Heart right ventricle (tissue), 16 donors: ENCODE data around the gene SNRPE. TPM values are rescaled to one million over a fixed set of nuclear protein-coding genes. Genes with fewer than 3 reads are reported as not detected.
A peak's percentile ranks its signal among the peaks of the same experiment; 100 is the strongest.

Experiments
- ATAC-seq, 8 donors: fragments of 200-7000 bp; cut with Tn5 transposase; one replicate each; pipeline ENCODE4 v1.9.1; 2020; ENCODE audit warnings: mild to moderate bottlenecking in 8 of 8, moderate library complexity in 8 of 8, moderate number of reproducible peaks in 1 of 8
- DNase-seq, 2 donors: peaks; one replicate each; pipeline ENCODE4 v3.0.0-alpha.2; 2020
- H3K27ac ChIP-seq, 10 donors: fragments of 200-600 bp; sonication (generic) in 2 of 10; one replicate each; pipeline versions ENCODE4 v1.5.0 to v1.8.0; 2020 to 2022; ENCODE audit warnings: mild to moderate bottlenecking in 3 of 10
- H3K27me3 ChIP-seq, 7 donors: fragments of 200-600 bp; one replicate each; pipeline ENCODE4 v1.8.0; 2021 to 2022; ENCODE audit warnings: mild to moderate bottlenecking in 2 of 7
- H3K36me3 ChIP-seq, 9 donors: fragments of 200-600 bp; sonication (generic) in 1 of 9; one replicate each; pipeline versions ENCODE4 v1.5.0 to v1.8.0; 2020 to 2022; ENCODE audit warnings: mild to moderate bottlenecking in 2 of 9
- H3K4me1 ChIP-seq, 9 donors: fragments of 200-600 bp; sonication (generic) in 1 of 9; one replicate each; pipeline versions ENCODE4 v1.5.0 to v1.8.0; 2020 to 2022; ENCODE audit warnings: mild to moderate bottlenecking in 4 of 9
- H3K4me3 ChIP-seq, 10 donors: fragments of 200-600 bp; sonication (generic) in 2 of 10; one replicate each; pipeline versions ENCODE4 v1.5.0 to v1.8.0; 2020 to 2022; ENCODE audit warnings: mild to moderate bottlenecking in 7 of 10, moderate library complexity in 2 of 10
- H3K9me3 ChIP-seq, 11 donors: fragments of 200-600 bp in 10 of 11; sonication (generic) in 2 of 11; one replicate each; pipeline versions ENCODE4 v1.5.0 to v1.8.0; 2013 to 2022; ENCODE audit warnings: mild to moderate bottlenecking in 2 of 11, control low read depth in 1 of 11, moderate library complexity in 1 of 11
- WGBS, 2 donors: extraction: QIAGEN DNeasy Blood & Tissue Kit; methylation state at CpG; one replicate each; pipeline ENCODE4 v1.1.7; 2013; ENCODE audit warnings: inconsistent platforms in 1 of 2; 5-methylcytosine and 5-hydroxymethylcytosine counted together
- intact Hi-C, 10 donors: fragments of 100-400 bp; cut with DNase I; formaldehyde crosslinking; loops; one replicate each; pipeline versions ENCODE4 v1.11.1 to v1.14.2; 2022
- polyA plus RNA-seq, 2 donors: library from polyadenylated mRNA; stranded (reverse); fragments of 200-250 nt; gene quantifications; one replicate each; pipeline ENCODE4 v1.2.3, GENCODE V29; 2013
- total RNA-seq, 10 donors: library from RNA; stranded (reverse); fragmentation: NEBNext Ultra II Directional in 3 of 10; extraction: Animal tissue kit (Norgen Biotek cat#: 25700) in 3 of 10; gene quantifications; one replicate each; pipeline versions ENCODE4 v1.2.1 to v1.2.4, GENCODE V29; 2021 to 2023
- TF ChIP-seq, protein P1 (sequence below), 9 donors: fragments of 200-600 bp; sonication (generic) in 2 of 9; IDR thresholded peaks; one replicate each; pipeline versions ENCODE4 v1.5.0 to v1.8.0; 2021 to 2022; ENCODE audit warnings: antibody characterized with exemption in 9 of 9, mild to moderate bottlenecking in 5 of 9, moderate library complexity in 1 of 9
- donor health status: Arrhythmogenic right ventricular cardiomyopathy.
- donor health status: ischemic (EF 13 %, LVEDD 7.1; RV severe dilation, severe dysfunction).
- donor health status: healthy with polysubstance abuse.
- donor health status: DM: no; HTN: yes; CAD: no.
- donor health status: DM: no; HTN: no; CAD: no.
- donor health status: ischemic (EF 25% LVEDD 6.9; RV normal size, moderate dysfunction).
- donor health status: ischemic (EF 25% LVEDD 5.7; RV mildly dilated, moderate dysfunction).
- donor health status: healthy.
- donor health status: DM: yes; HTN: yes; CAD: no.
- donor health status: Ischemic cardiomyopathy.
- donor health status: ischemic (EF 35%, LVEDD 5.7; RV mildly dilated, moderate dysfunction).
- donor health status: nonischemic (EF 11% LVEDD 7.7; RV severe dilation, severe dysfunction).
- donor health status: DM: yes; HTN: yes; CAD: no.
- donor health status: PGD.
- donor health status: ischemic (EF 29% LVEDD 5.4; RV normal size, mild dysfunction).
- donor health status: nonischemic (EF 23%, LVEDD 6.1; RV moderate dilation, normal function).

Gene SNRPE
- total and polyA plus RNA-seq, 12 donors: 33.1 to 118 (median 50.4) TPM

DNA sequence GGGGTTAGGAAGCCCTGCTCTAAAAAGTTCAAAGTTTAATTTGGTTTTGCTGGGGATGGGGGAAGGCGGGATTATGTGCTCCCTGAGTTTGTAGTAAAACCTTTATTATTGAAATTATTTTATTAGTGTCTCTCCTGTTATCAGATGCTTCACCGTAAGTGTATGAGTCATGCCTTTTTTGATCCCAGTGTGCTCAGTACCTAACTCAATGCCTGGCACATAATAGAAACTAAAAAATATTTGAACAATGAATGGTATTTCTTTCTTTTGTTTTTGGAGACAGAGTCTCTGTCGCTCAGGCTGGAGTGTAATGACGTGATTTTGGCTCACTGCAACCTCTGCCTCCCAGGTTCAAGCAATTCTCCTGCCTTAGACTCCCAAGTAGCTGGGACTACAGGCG is 6.4 kb downstream of the SNRPE start:
- H3K27me3 ChIP-seq: no peaks in the 10 kb centered on the region
- no peak overlapping the region for H3K4me3 ChIP-seq
- DNase-seq (no peak), ATAC-seq (no peak)
- 59 to 60% methylated on average over 5 of the region's 5 CpGs for WGBS, 2 donors
- H3K36me3 ChIP-seq: peaks cover 0 to 96% (median 32%) of the 10 kb centered on the region in 9 donors
- no peak overlapping the region for H3K27ac ChIP-seq
- no peaks in the 10 kb centered on the region for H3K9me3 ChIP-seq
- H3K4me1 ChIP-seq: peaks cover 0 to 26% (median 15%) of the 10 kb centered on the region in 9 donors
- intact Hi-C loops: loop anchor here in 4 of 10 donors (5.0 to 10.0 kb wide), 3 partner anchors 209 to 497 kb away; no protein-coding TSS in a partner anchor
- TF ChIP-seq, protein P1, sequence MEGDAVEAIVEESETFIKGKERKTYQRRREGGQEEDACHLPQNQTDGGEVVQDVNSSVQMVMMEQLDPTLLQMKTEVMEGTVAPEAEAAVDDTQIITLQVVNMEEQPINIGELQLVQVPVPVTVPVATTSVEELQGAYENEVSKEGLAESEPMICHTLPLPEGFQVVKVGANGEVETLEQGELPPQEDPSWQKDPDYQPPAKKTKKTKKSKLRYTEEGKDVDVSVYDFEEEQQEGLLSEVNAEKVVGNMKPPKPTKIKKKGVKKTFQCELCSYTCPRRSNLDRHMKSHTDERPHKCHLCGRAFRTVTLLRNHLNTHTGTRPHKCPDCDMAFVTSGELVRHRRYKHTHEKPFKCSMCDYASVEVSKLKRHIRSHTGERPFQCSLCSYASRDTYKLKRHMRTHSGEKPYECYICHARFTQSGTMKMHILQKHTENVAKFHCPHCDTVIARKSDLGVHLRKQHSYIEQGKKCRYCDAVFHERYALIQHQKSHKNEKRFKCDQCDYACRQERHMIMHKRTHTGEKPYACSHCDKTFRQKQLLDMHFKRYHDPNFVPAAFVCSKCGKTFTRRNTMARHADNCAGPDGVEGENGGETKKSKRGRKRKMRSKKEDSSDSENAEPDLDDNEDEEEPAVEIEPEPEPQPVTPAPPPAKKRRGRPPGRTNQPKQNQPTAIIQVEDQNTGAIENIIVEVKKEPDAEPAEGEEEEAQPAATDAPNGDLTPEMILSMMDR (IDR thresholded peaks at IDR 0.05): no peak

DNA sequence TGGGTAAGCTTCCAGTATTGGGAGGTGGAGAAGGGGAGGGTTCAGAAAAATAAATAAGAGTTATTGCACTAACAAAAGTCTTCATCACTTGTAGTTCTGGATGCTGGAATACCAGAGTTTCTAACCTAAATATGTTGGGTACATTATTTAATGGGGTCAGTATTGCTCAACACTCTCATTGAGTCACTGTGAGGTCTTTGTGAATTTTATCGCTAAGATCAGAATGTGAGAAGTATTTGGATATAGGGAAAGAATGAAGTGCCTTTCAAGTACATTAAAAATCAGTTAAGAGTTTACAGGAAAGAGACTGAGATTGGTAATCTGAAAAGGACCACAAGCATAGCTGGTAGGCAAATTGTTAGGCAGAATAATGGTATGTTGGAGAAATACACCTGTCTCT is 8.8 kb downstream of the SNRPE start:
- no peaks in the 10 kb centered on the region for H3K9me3 ChIP-seq
- peaks cover 0 to 19% (median 14%) of the 10 kb centered on the region in 9 donors for H3K4me1 ChIP-seq
- H3K27ac ChIP-seq: no peak overlapping the region
- H3K36me3 ChIP-seq: peaks cover 0 to 88% (median 23%) of the 10 kb centered on the region in 9 donors
- 93 to 97% methylated on average over 1 of the region's 1 CpG for WGBS, 2 donors
- TF ChIP-seq, protein P1 (IDR thresholded peaks at IDR 0.05): no peak
- H3K4me3 ChIP-seq: no peak overlapping the region
- ATAC-seq: no peak
- no peak for DNase-seq
- intact Hi-C loops: loop anchor here in 9 of 10 donors (1.0 to 5.0 kb wide), 4 partner anchors 202 to 259 kb away; partner anchors contain the start of gene SOX13 (in 6 of the 9)
- H3K27me3 ChIP-seq: no peaks in the 10 kb centered on the region

DNA sequence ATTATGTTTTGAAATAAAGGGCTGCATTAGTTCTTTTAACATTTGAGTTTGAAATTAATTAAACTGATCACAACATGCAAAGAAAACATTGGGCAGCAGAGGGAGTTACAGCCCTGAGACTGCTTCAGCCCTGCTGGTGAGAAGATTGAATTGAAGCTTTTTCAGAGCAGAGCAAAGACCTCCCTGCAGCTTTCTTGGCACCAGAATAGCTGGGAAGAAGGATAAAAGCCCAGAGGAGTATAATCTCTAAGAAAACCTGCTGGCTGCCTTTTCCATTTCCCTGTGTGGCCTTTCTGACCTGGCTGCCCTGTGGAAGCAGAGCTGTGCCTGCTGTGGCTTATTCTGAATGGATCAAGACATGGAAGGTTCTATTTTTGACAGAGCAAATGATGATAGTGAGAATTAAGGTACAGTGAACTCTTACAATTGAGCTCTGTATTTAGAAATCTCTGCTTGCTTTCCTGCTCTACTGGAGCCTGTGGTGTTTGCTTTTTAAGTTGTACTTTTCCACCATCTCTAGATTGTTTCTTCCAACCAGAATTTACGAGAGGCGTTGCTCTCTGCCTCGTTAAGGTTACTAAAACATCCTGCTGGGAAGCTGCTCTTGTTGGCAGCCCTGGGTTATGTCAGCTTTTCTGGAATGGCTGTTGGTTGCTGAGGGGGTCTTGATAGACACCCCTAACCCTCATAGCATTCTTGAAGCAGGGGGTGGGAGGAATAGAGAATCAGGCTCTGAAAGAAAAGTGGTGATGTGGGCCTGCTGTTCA is 9.9 kb downstream of the SNRPE start:
- Histone ChIP-seq H3K4me1 (peaks cover 0 to 19% (median 14%) of the 10 kb centered on the region in 9 donors), H3K36me3 (peaks cover 0 to 77% (median 12%) of the 10 kb centered on the region in 9 donors), H3K4me3 (no peak overlapping the region), H3K27ac (peak overlapping the region in 5 of 10 donors; percentile 23 to 72 (median 41)), H3K9me3 (no peaks in the 10 kb centered on the region), H3K27me3 (no peaks in the 10 kb centered on the region)
- DNase-seq (peak in 1 of 2 donors; percentile 63), ATAC-seq (peak; percentile 56 to 93 (median 89))
- WGBS, 2 donors: 62 to 63% methylated on average over 3 of the region's 3 CpGs
- intact Hi-C loops: loop anchor here in 9 of 10 donors (1.0 to 5.0 kb wide), 6 partner anchors 201 to 258 kb away; partner anchors contain the start of gene SOX13 (in 6 of the 9)
- TF ChIP-seq, protein P1 (IDR thresholded peaks at IDR 0.05): peak; percentile 68 to 93 (median 79)

DNA sequence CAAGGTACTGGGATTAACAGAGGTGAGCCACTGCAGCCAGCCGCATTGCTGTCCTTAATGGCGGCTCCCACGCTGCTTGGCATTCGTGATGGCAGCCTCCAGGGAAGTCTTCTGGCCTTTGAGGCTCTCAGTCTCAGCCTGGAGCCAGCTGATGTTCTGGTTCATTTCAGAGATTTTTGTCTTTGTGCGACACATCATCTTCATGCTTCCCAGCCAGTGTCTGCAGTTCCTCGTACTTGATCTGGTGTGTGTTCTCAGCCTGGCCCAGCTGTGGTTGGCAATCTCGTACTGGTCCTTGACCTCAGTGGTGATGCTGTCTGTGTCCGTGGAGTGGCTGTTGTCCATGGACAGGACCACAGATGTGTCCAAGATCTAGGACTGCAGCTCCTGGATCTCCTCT is 11.7 kb downstream of the SNRPE start:
- intact Hi-C loops: loop anchor here in 8 of 10 donors (5.0 kb wide), 2 partner anchors 199 to 254 kb away; partner anchors contain the start of gene SOX13 (in 6 of the 8)
- DNase-seq: no peak
- H3K27ac ChIP-seq: no peak overlapping the region
- TF ChIP-seq, protein P1 (IDR thresholded peaks at IDR 0.05): no peak
- H3K4me1 ChIP-seq: peaks cover 0 to 19% (median 14%) of the 10 kb centered on the region in 9 donors
- no peak for ATAC-seq
- H3K27me3 ChIP-seq: no peaks in the 10 kb centered on the region
- WGBS, 2 donors: 84 to 92% methylated on average over 8 of the region's 8 CpGs
- H3K9me3 ChIP-seq: no peaks in the 10 kb centered on the region
- no peak overlapping the region for H3K4me3 ChIP-seq
- peaks cover 0 to 69% (median 8%) of the 10 kb centered on the region in 9 donors for H3K36me3 ChIP-seq
